Measurements from ENCODE around the gene RTN1. TPM values are rescaled to one million over a fixed set of nuclear protein-coding genes. Genes with fewer than 3 reads are reported as not detected.
A peak's percentile ranks its signal among the peaks of the same experiment; 100 is the strongest.

Gene RTN1
- total and polyA plus RNA-seq, 4 donors: 114 to 955 (median 805) TPM

DNA sequence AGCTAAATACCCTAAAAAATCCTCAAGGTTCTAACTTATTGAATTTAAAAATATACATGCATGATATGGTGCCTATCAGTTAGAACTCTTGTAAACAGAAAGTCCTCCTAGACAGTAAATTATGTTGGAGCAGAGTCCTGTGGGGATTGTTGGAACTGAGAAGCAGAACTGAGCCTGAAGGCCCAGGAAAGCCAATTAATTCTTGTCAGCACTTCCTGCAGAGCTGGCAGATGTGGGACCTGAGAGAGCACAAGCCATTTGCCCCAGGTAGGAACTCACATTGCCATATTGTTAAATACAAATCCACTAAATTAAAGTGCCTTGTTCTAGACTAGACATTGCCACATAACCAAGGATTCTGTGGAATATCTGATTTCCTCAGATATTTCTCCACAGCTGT lies 117.1 kb downstream of the RTN1 start:
- Histone ChIP-seq H3K9me3 (ENCODE audit: control insufficient read depth, insufficient read depth, low read length) (no peaks in the 10 kb centered on the region), H3K27ac (ENCODE audit: low read depth, low read length) (no peak overlapping the region), H3K4me3 (ENCODE audit: low read depth, low read length) (no peak overlapping the region), H3K36me3 (ENCODE audit: control insufficient read depth, insufficient read depth, low read length) (no peaks in the 10 kb centered on the region), H3K4me1 (ENCODE audit: control insufficient read depth, insufficient read depth, low read length) (no peaks in the 10 kb centered on the region), H3K27me3 (ENCODE audit: control insufficient read depth, insufficient read depth, low read length) (no peaks in the 10 kb centered on the region)
- peak in 1 of 6 donors; percentile 27 for DNase-seq (ENCODE audit: low read depth in 4 of 6, low spot score in 6 of 6)

DNA sequence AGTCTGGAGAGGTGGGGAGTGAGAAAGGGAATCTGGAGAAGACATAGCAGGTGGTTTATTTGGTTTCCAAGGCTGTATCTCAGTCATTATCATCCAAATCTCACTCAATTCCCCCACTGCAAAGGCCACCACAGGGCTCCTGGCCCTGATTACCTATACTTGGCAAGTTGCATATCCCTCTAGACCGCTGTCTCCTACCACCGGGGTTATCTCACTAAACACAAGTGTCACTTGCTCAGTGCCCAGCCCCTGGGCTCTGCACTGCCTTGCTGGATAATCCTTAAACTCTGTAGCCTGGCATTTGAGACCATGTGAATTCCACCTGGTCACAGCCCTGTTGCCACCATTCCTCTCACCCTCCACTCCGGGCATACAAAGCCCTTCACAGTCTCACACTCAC lies 119.0 kb downstream of the RTN1 start:
- H3K36me3 ChIP-seq (ENCODE audit: control insufficient read depth, insufficient read depth, low read length): no peaks in the 10 kb centered on the region
- WGBS (ENCODE audit: insufficient coverage): 97% methylated on average over 3 of the region's 3 CpGs

GRCh38 chr14:59739794-59740193 lies 130.8 kb downstream of the RTN1 start:
- H3K4me1 ChIP-seq (ENCODE audit: control insufficient read depth, insufficient read depth, low read length): no peaks in the 10 kb centered on the region
- no peak overlapping the region for H3K4me3 ChIP-seq (ENCODE audit: low read depth, low read length)
- 73% methylated on average over 2 of the region's 3 CpGs for WGBS (ENCODE audit: insufficient coverage)
- no peaks in the 10 kb centered on the region for H3K36me3 ChIP-seq (ENCODE audit: control insufficient read depth, insufficient read depth, low read length)
- H3K9me3 ChIP-seq (ENCODE audit: control insufficient read depth, insufficient read depth, low read length): peaks cover 7% of the 10 kb centered on the region
- no peak overlapping the region for H3K27ac ChIP-seq (ENCODE audit: low read depth, low read length)
- no peaks in the 10 kb centered on the region for H3K27me3 ChIP-seq (ENCODE audit: control insufficient read depth, insufficient read depth, low read length)
- DNase-seq (ENCODE audit: low read depth in 4 of 6, low spot score in 6 of 6): peak in 1 of 6 donors; percentile 11

More for the DNA sequence above, 119.0 kb downstream of the RTN1 start:
- H3K27ac ChIP-seq (ENCODE audit: low read depth, low read length): no peak overlapping the region
- H3K4me3 ChIP-seq (ENCODE audit: low read depth, low read length): no peak overlapping the region
- no peaks in the 10 kb centered on the region for H3K9me3 ChIP-seq (ENCODE audit: control insufficient read depth, insufficient read depth, low read length)
- no peaks in the 10 kb centered on the region for H3K27me3 ChIP-seq (ENCODE audit: control insufficient read depth, insufficient read depth, low read length)
- H3K4me1 ChIP-seq (ENCODE audit: control insufficient read depth, insufficient read depth, low read length): no peaks in the 10 kb centered on the region
- no peak for DNase-seq (ENCODE audit: low read depth in 4 of 6, low spot score in 6 of 6)

DNA sequence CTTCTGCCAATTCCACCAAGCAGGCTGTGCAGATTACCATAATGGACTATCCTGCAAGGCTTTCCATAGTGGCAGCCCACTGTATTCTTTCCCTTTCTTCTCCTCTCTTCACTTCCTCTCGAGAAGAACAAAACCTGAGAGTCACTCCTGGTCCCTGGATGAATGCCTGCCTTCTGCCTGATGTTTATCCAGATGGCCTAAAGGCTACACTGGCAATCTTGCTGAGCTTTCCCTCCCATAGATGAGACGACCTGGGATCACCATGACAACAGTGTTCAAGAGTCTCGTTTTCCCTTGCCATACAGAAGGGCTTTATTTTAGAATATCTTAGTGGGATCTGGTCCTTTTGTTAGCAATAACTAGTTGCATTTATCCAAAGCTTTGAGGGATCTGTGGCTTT lies 142.3 kb downstream of the RTN1 start:
- Histone ChIP-seq H3K9me3 (ENCODE audit: control insufficient read depth, insufficient read depth, low read length) (no peaks in the 10 kb centered on the region), H3K27ac (ENCODE audit: low read depth, low read length) (no peak overlapping the region), H3K4me1 (ENCODE audit: control insufficient read depth, insufficient read depth, low read length) (no peaks in the 10 kb centered on the region), H3K27me3 (ENCODE audit: control insufficient read depth, insufficient read depth, low read length) (no peaks in the 10 kb centered on the region), H3K4me3 (ENCODE audit: low read depth, low read length) (no peak overlapping the region), H3K36me3 (ENCODE audit: control insufficient read depth, insufficient read depth, low read length) (peaks cover 12% of the 10 kb centered on the region)
- DNase-seq (ENCODE audit: low read depth in 4 of 6, low spot score in 6 of 6): peak in 2 of 6 donors; percentile 61 to 64
- WGBS (ENCODE audit: insufficient coverage): 6% methylated on average over 1 of the region's 3 CpGs

- no peak for DNase-seq (ENCODE audit: low read depth in 4 of 6, low spot score in 6 of 6)
Observed at GRCh38 chr14:59727073-59727661, 143.4 kb downstream of the RTN1 start.

GRCh38 chr14:59711080-59711479 lies 159.5 kb downstream of the RTN1 start:
- Histone ChIP-seq H3K36me3 (ENCODE audit: control insufficient read depth, insufficient read depth, low read length) (no peaks in the 10 kb centered on the region), H3K4me1 (ENCODE audit: control insufficient read depth, insufficient read depth, low read length) (no peaks in the 10 kb centered on the region), H3K27ac (ENCODE audit: low read depth, low read length) (no peak overlapping the region), H3K9me3 (ENCODE audit: control insufficient read depth, insufficient read depth, low read length) (no peaks in the 10 kb centered on the region), H3K27me3 (ENCODE audit: control insufficient read depth, insufficient read depth, low read length) (no peaks in the 10 kb centered on the region), H3K4me3 (ENCODE audit: low read depth, low read length) (no peak overlapping the region)
- peak in 1 of 6 donors; percentile 24 for DNase-seq (ENCODE audit: low read depth in 4 of 6, low spot score in 6 of 6)
- WGBS (ENCODE audit: insufficient coverage): 55% methylated on average over 1 of the region's 2 CpGs

More at GRCh38 chr14:59727073-59727661, 143.4 kb downstream of the RTN1 start:
- Histone ChIP-seq H3K4me3 (ENCODE audit: low read depth, low read length) (no peak overlapping the region), H3K27me3 (ENCODE audit: control insufficient read depth, insufficient read depth, low read length) (no peaks in the 10 kb centered on the region), H3K9me3 (ENCODE audit: control insufficient read depth, insufficient read depth, low read length) (no peaks in the 10 kb centered on the region), H3K36me3 (ENCODE audit: control insufficient read depth, insufficient read depth, low read length) (peaks cover 11% of the 10 kb centered on the region), H3K4me1 (ENCODE audit: control insufficient read depth, insufficient read depth, low read length) (no peaks in the 10 kb centered on the region), H3K27ac (ENCODE audit: low read depth, low read length) (no peak overlapping the region)
- 94% methylated on average over 50 of the region's 53 CpGs for WGBS (ENCODE audit: insufficient coverage)

DNA sequence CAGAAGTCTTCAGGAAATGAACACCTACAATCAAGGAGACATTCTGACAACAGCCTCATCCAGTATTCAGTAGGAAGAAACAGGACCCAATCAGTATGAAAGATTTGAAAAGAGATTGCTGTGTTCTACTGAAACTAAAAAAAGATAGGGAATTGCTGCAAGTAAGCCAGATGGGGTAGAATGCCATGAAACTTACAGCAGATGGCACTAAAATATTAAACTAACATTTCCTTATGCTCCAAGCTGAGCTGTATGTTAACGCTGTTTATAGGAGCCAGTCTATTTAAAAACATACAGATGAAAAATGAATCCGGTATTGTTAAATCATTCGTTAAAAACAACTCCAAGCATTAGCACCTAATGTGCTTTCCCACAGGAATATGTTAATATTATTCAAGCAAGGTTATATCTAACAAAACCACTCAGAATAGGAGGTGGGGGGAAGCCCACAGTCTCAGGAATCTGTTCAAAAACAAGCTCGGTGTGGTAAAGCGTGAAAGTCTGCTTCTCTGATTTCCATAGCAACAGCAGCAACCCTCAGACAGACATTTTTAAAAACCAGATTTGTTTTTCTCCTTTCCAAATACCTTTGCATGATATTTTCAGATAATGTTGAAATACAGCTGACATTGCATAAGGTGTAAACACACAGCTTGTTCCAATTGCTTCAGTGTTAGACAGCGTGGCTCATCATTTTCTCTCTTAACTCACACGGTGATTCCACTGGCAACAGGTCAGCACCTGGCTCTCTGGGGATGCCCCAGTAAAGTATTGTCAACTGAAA lies 162.6 kb downstream of the RTN1 start:
- Histone ChIP-seq H3K4me1 (ENCODE audit: control insufficient read depth, insufficient read depth, low read length) (no peaks in the 10 kb centered on the region), H3K9me3 (ENCODE audit: control insufficient read depth, insufficient read depth, low read length) (no peaks in the 10 kb centered on the region), H3K4me3 (ENCODE audit: low read depth, low read length) (no peak overlapping the region), H3K27ac (ENCODE audit: low read depth, low read length) (no peak overlapping the region), H3K27me3 (ENCODE audit: control insufficient read depth, insufficient read depth, low read length) (no peaks in the 10 kb centered on the region), H3K36me3 (ENCODE audit: control insufficient read depth, insufficient read depth, low read length) (no peaks in the 10 kb centered on the region)
- 17% methylated on average over 2 of the region's 7 CpGs for WGBS (ENCODE audit: insufficient coverage)
- peak in 3 of 6 donors; percentile 28 to 91 (median 91) for DNase-seq (ENCODE audit: low read depth in 4 of 6, low spot score in 6 of 6)

GRCh38 chr14:59705866-59706265 lies 164.7 kb downstream of the RTN1 start:
- no peak overlapping the region for H3K4me3 ChIP-seq (ENCODE audit: low read depth, low read length)
- H3K36me3 ChIP-seq (ENCODE audit: control insufficient read depth, insufficient read depth, low read length): no peaks in the 10 kb centered on the region
- no peaks in the 10 kb centered on the region for H3K9me3 ChIP-seq (ENCODE audit: control insufficient read depth, insufficient read depth, low read length)
- no peak for DNase-seq (ENCODE audit: low read depth in 4 of 6, low spot score in 6 of 6)
- H3K27ac ChIP-seq (ENCODE audit: low read depth, low read length): no peak overlapping the region
- H3K4me1 ChIP-seq (ENCODE audit: control insufficient read depth, insufficient read depth, low read length): no peaks in the 10 kb centered on the region
- WGBS (ENCODE audit: insufficient coverage): 89% methylated on average over 3 of the region's 4 CpGs
- no peaks in the 10 kb centered on the region for H3K27me3 ChIP-seq (ENCODE audit: control insufficient read depth, insufficient read depth, low read length)

DNA sequence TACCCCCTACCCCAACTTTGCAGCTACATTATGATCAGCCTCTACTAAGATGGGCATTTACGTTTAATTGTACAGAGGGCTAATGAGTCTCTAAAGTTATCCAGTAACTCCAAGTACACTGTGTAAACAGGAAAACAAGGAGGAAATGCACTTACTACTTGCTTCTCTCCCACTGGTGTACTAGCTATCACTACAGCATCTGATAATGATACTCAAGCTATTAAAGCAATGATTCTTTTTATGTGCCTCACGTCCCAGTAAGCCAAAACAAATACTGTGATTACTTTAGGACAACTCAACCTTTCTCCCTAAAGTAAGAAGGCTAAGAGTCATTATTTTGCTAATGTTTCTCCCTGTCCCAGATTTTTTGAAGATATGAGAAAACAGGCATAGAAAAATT lies 165.3 kb downstream of the RTN1 start:
- no peaks in the 10 kb centered on the region for H3K4me1 ChIP-seq (ENCODE audit: control insufficient read depth, insufficient read depth, low read length)
- H3K4me3 ChIP-seq (ENCODE audit: low read depth, low read length): no peak overlapping the region
- no peaks in the 10 kb centered on the region for H3K36me3 ChIP-seq (ENCODE audit: control insufficient read depth, insufficient read depth, low read length)
- peak in 1 of 6 donors; percentile 63 for DNase-seq (ENCODE audit: low read depth in 4 of 6, low spot score in 6 of 6)
- H3K27me3 ChIP-seq (ENCODE audit: control insufficient read depth, insufficient read depth, low read length): no peaks in the 10 kb centered on the region
- H3K27ac ChIP-seq (ENCODE audit: low read depth, low read length): no peak overlapping the region
- H3K9me3 ChIP-seq (ENCODE audit: control insufficient read depth, insufficient read depth, low read length): no peaks in the 10 kb centered on the region
- WGBS (ENCODE audit: insufficient coverage): no CpG with 5 or more reads among the region's 2 CpGs
